Measurements from ENCODE around the gene COX6A1.

Gene COX6A1

DNA sequence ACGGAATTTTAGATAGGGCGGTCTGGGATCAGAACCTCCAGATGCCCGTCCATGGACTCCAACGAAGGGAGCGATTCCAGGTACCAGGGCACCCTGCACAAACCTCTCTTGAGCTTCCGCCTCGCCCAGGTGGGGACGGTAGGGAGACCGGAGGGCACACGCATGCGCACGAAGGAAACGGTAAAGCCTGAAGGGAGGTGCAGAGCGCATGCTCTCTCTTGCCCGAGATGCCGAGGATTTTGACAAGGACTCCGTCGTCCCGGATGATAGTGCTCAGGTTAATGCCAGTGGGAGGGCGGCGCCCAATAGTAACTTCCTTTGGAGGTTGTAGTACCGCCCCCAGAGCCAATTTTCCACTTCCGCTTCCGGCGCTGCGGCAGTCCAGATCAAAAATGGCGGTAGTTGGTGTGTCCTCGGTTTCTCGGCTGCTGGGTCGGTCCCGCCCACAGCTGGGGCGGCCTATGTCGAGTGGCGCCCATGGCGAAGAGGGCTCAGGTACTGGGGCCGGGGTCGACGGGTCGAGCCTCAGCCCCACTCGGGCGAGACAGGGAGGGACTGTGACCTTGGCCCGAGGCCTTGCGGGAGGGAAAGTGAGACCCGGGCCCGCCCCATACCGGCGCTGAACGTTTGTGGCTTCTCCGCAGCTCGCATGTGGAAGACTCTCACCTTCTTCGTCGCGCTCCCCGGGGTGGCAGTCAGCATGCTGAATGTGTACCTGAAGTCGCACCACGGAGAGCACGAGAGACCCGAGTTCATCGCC, at the start of gene COX6A1:
Gene COX6A1, plus strand, starts transcription at position 379 of the 760 bp plus-strand sequence. Its CDS starts 14 bp downstream, at position 393.
- peak; percentile 97 for DNase-seq (ENCODE audit: low read depth in 2 of 2)

DNA sequence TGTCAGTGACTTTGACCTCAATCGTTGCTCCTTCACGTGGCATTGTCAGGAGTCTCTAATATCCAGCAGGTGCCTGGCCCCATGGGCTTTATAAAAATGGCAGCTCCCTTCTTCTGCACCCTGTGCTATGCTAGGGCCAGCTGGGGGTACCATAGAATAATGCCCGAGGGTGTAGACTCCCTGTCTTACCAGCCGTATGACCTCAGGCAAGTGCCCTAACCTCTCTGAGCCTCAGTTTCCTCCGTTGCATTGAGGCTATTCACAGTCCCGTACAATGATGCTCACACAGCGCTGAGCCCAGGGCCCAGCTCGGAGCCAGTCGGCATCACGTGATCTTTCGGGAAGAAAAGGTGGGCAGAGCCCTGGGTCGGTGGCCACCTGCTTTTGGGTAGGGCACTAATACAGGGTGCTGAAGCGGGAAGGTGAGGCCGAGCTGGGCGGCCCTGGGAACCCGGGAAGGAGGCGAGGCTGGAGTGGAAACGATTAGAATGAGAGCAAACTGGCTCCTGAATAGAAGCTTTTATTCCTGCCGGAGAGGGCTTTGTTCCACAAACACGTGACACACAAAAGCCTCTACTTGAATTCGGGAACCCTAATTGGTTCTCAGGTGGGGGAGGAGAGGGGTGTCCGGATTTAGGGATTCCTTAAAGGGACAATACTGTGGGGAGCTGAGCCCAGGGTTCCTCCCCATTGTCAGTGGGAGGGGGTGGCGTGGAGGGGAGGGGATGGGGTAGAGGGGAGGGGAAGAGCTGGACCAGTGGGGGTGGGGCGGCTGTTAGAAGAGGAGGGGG, 49.0 kb upstream of the COX6A1 start:
- DNase-seq (ENCODE audit: low read depth in 2 of 2), result no peak

DNA sequence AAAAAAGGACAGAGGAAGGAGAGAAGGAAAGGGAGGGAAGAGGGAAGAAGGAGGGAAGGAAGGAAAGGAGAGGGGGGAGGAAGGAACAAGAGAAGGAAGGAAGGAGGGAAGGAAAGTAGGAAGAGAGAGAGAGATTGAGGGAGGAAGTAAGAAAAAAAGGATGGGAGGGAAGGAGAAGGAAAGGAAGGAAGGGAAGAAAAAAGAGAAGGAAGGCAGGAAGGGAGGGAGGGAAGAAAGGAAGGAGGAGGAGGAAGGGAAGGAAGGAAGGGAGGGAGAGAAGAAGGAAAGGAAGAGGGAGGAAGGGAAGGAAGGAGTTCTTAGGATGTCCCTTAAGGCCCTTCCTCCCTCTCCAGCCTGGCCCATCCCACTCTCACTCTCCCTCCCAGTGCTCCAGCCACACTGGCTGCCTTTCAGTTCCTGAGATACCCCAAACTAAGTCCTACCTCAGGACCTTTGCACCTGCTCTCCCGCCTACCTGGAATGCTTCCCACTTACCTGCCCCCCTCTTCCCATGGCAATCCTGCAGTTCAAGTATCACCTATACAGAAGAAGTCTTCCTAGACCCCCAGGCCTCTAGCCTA, 47.3 kb upstream of the COX6A1 start:
- DNase-seq (ENCODE audit: low read depth in 2 of 2), result no peak

DNA sequence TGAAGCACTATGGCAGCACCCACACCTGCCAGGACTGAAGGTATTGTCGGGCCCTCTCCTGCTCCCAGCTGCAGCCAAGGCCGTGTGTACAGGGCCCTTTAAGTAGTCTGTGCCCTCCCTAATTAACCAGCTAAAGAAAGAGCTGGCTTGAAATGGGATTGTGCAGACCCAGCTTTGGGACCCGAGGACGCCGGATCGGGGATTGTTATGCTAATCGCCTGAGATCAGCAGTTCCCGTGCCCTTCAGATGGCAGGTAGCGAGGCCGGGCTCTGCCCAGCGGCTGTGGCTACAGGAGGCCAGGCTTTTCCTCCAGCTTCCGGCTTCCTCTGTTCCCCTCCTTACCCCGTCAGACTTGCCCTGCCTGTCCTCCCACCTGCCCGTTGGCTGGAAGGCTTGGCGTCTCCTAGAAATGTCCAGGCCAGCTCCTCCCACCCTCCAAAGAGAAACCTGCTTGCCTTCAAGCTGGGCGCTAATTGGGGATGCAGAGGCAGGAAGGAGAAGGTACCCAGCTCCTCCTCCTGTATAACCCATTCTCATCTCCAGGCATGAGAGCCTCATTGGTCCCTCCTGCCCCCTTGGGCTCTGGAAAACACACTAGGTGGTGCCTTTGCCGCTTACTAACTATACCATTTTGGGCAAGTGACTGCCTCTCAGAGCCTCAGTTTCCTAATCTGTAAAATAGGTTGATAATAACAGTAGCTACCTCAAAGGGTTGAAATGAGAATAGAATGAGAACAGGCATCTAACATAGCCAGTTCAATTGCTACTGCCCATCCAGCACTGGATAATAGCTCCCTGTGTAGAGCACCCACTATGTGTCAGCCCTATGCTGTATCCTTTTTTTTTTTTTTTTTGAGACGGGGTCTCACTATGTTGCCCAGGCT, 43.2 kb upstream of the COX6A1 start:
- DNase-seq (ENCODE audit: low read depth in 2 of 2), result no peak

DNA sequence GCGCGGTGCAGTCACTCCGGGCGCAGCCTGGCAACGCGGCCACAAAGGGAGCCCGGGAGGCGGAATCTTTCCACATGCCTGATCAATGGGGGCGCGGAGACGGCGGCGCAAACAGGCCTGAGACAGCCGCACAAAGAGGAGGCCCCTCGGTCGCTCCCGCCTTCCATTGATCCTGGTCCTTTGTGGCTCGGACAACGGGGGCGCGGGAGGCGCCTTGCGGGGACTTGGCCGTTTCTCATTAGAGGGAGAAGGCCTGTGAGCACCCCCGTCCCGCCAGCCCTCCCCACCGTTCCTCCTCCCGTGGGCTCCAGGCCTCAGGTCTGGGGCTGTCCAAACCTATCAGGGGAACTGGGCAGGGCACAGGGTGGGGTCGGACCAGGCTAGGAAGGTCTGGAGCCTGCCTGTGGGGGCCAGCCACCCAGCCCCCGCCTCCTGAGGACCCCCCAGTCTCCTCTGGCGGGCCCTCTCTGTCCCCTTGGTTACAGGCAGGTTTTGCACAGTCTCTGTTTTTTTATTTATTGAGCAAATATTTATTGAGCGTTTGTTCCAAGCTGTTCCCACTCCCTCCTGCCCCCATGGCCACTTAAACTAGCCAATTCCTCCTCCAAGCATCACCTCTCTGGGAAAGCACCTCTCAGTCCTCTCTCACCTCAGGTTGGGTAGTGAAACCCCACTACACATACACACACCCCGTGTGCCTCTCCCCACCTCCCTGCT, 39.9 kb upstream of the COX6A1 start:
- DNase-seq (ENCODE audit: low read depth in 2 of 2), result no peak

DNA sequence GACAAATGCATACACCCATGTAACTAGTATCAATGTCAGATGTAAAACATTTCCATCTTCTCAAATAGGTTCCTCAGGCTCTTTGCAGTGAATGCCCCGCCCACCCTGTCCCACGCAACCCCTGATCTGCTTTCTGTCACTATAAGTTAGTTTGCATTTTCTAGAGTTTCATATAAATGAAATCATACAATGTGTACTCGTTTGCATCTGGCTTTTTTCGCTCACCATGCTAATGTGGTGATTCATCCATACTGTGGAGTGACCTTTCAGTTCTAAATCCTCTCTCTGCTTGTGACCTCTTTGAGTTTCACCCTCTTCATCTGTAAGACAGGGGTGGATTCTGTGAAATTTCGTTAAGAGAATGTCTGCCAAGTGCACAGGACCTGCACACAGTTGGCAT, 38.4 kb upstream of the COX6A1 start:
- peak in 1 of 2 donors; percentile 6 for DNase-seq (ENCODE audit: low read depth in 2 of 2)

DNA sequence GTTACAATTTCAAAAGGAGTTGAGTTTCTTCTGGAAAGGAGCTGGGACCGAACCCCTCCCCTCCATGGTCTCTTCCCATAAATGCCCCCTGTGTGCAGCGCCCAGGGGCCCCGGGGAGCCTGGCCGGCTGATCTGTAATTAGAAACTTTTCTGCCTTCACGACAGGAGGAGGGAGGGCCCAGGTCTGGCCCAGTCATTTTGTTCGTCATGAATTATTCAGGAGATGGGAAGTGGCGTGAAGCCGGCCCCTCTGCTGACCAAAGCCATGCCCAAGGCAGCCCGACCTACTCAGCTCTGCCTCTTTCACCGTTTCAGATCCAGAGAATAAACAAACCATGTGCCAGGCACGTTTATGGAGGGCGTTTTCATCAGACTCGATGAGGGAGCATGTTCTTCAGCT, 35.7 kb upstream of the COX6A1 start:
- DNase-seq (ENCODE audit: low read depth in 2 of 2), result no peak

DNA sequence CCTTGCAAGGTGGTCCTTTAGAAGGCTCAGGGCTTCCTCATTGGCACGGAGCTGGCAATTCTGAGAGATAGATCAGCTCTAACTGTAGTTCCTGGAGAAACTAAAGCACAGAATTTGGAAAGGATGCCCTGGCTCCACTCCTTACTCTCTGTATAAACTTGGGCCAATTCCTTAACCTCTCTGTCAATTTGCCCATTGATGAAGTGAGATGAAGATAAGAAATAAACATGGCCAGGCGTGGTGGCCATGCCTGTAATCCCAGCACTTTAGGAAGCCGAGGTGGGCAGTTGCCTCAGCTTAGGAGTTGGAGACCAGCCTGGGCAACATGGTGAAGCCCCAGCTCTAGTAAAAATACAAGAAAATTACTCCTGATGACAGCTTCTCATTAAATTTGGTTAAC, 34.0 kb upstream of the COX6A1 start:
- no peak for DNase-seq (ENCODE audit: low read depth in 2 of 2)

DNA sequence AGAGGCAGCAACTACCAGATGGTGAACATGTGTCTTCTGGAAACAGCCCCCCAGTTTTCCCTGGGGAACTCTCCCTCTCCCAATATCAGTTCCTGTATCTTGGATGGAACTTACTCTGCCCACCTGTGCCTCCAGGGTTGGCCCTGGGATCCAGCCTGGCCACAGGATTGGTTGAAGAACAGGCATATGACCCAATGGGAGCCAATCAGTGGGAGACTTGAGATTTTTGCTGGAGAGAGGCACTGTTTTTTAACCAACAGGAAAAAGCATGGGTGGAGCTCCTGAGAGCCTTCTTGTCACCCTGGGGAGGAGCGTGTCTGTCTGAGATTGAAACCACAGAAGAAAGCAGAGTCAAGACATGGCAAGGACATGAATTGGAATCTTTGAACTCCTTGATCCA, 33.6 kb upstream of the COX6A1 start:
- no peak for DNase-seq (ENCODE audit: low read depth in 2 of 2)

DNA sequence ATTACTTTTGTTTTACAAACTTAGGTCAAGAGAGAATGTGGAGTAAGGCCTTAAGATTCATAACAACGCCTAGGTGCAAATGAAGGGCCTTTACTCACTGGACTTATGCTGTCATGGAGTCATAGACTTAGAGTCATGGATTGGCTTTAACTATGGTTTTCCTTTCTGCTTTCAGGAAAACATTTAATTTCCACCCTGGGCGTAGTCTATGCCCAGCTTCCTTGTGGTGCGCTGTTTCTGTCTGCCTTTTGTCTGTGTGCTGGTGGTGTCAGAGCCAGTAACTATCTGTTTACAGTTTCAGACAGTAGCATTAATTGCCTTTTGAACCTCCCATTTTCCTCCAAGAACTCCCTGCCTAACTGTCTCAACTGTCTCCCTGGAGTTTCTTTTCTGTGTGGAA, 31.8 kb upstream of the COX6A1 start:
- DNase-seq (ENCODE audit: low read depth in 2 of 2), result no peak

DNA sequence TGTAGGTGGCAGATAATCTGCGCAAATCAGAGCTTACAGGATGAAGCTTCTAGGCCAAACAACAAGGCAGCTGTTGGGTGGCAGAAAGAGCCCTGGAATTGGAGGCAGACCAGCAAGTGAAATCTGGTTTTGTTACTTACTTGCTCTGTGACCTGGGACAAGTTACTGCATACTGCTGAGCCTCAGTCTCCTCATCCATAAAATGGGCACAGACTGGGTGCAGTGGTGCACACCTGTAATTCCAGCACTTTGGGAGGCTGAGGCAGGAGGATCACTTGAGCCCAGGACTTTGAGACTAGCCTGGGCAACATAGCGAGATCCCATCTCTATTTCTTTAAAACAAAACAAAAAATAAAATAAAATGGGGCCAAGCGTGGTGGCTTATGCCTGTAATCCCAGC, 31.4 kb upstream of the COX6A1 start:
- no peak for DNase-seq (ENCODE audit: low read depth in 2 of 2)

DNA sequence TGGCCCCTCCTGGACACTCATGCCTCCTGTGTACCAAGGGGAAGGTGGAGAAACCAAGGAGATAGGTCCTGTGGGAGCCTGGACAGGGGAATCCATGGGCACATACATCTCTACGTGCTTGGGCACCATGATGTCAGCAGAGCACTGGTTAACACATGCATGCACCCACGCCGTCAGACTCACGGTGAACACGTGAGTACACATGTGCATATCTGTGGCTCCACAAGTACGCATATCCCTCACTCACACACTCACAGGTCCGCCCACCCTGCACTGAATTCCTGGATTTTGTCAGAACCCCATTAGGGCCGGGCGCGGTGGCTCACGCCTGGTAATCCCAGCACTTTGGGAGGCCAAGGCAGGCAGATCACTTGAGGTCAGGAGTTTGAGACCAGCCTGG, 29.1 kb upstream of the COX6A1 start:
- no peak for DNase-seq (ENCODE audit: low read depth in 2 of 2)

DNA sequence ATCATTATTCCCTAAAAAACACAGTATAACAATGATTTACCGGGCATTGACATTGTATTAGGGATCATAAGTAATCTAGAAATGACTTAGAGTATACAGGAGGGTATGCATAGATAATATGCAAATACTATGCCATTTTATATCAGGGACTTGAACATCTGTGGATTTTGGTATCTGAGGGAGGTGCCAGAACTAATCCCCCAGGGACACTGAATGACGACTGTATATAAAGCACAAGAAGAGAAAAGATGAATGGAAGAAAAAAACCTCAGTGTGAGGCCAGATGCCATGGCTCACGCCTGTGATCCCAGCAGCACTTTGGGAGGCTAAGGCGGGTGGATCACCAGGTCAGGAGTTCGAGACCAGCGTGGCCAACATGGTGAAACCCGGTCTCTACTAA, 25.5 kb upstream of the COX6A1 start:
- DNase-seq (ENCODE audit: low read depth in 2 of 2), result no peak

DNA sequence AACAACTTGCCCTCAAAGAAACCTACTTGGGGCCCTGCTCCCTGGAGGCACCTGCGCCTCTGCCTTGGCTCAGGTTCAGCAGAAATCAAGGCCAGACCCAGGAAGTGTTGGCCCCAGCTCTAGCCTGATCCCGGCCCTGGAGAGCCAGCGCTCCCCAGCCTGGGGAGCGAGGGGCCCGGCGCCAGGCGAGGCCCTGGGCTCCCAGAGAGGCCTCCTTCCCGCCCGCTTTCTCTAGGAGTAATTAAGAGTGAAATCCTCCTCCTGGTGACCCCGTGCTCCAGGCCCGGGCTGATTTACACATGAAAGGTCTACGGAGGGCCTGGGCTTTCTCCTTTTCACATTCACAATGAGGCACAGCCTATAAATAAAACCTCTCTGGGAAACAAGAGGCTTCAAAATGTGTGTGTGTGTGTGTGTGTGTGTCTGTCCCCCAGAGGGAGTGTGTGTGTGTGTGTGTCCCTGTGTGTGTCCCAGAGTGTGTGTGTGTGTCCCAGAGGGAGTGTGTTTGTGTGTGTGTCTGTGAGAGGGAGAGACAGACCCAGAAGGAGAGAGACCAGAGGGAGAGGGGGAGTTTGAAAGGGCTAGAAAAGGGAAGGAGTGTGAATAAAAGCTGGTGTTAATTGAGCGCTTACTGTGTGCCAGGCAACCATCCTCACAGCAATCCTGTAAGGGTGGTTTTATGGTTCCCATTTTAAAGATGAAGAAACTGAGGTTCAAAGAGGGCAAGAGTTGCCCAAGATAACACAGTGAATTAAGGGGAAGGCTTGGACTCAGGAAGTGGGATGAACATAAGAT, 23.8 kb upstream of the COX6A1 start:
- DNase-seq (ENCODE audit: low read depth in 2 of 2), result no peak

DNA sequence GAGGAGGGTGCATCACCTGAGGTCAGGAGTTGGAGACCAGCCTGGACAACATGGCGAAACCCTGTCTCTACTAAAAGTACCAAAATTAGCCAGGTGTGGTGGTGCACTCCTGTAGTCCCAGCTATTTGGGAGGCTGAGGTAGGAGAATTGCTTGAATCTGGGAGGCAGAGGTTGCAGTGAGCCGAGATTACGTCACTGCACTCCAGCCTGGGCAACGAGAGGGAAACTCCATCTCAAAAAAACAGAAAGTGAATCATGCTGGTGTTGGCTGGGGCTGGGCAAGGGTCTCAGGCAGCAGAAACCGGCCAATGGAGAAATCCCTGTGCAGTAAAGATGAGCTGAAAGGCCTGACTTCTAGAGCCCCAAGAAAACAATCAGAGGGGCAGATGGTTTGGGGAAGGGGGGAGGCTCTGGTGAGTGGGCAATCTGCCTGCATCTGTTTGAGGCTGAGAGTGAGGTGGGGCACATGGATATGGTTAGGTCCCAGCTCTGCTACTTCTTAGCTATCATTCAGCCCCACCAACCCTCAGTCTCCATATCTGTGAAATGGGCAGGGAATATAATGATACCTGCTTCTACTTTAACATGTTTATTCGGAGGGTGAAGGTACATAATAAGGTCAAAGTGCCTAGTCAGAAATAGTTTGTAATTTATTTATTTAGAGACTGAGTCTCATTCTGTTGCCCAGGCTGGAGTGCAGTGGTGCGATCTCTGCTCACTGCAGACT, 21.3 kb upstream of the COX6A1 start:
- no peak for DNase-seq (ENCODE audit: low read depth in 2 of 2)

DNA sequence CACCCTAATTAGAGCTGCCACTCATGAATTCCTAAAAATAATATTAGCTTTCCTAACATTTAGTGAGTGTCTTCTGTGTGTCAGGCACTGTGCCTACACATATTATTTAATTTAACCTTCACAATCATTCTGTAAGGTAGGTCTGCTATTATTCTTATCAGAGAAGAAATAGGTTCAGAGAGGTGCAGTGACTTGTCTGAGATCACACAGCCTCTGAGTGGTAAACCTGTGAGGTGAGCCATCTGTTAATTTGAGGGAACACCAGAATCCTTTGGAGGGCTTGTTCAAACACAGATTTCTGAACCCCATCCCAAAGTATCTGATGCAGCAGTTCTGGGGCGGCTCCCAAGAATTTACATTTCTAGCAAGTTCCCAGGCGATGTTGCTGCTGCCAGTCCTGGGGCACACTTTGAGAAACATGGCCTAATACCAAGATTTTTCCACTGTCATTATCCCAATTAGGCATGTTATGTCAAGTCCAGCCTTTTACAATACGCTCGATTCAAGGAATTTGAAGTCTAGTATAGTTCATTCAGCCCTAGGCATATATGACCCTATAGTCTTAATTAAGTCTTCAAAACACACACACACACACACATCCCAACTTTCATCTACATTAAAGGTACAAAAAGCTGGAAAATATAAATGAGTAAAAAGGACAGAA, 19.9 kb upstream of the COX6A1 start:
- no peak for DNase-seq (ENCODE audit: low read depth in 2 of 2)

DNA sequence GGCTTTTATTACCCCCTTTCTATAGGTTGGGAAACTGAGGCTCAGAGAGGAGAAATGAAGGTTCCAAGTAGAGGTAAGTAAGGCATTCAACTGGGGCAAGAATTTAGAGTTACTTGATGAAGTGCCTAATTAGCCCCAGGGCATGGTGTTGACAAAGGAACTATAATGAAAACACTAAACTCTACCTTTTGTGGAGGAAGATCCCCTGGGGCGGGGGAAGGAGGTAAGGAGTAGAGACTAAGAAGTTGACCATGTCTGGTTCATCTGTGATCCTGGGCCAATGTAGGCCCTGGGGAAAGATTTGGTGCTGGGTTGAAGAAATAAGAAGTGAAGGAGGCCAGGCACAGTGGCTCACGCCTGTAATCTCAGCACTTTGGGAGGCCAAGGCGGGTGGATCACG, 16.2 kb upstream of the COX6A1 start:
- no peak for DNase-seq (ENCODE audit: low read depth in 2 of 2)

DNA sequence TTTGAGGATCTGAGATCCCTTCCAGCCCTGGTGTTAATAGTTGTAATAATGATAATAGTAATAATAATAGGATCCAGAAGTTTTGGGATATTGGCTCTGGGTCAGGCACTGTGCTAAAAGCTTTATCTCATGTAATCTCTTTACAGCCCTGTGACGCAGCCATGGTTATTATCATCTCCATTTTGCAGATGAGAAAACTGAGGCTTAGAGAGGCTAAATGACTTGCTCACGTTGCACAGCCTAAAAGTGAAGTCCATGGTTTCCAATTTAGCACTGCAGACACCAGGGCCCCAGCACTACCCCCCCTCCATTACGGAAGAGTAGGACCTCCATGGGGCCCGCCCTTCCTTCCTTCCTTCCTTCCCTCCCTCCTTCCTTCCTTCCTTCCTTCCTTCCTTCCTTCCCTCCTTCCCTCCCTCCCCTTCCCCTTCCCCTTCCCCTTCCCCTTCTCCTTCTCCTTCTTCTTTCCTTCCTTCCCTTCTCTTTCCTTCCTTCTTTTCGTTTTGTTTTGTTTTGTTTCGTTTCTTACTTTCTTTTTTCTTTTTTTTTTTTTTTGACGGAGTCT, 14.9 kb upstream of the COX6A1 start:
- DNase-seq (ENCODE audit: low read depth in 2 of 2), result no peak

DNA sequence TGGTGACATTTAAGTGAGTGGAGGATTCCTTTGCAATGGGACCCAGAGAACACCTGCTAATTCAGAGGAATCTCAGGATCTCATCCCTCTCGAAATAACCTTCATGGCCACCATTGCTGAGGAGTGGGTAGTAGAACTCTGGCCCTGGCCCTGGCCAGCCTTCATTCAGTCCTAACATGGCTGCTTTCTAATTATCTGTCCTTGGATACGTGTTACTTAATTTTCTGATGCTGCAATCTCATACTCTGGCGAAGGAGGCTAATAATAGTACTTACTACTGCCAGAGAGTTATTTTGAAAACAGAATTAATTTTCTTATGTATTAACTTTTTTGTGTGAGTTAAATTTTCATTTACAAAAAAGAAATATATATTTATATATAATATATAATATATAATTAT, 12.1 kb upstream of the COX6A1 start:
- no peak for DNase-seq (ENCODE audit: low read depth in 2 of 2)
